Endothelial cell of umbilical vein (primary cell): ENCODE data around the gene C6orf163.

Experiments
- EZH2 ChIP-seq: IDR thresholded peaks from 2 replicates; pipeline ENCODE4 v1.6.1; 2012; ENCODE audit warnings: borderline replicate concordance, low read depth, mild to moderate bottlenecking, moderate library complexity, low read length, inconsistent platforms; ENCODE audit not compliant: severe bottlenecking
- FOS ChIP-seq: IDR thresholded peaks from 2 replicates; pipeline ENCODE4 v1.6.1; 2011; ENCODE audit warnings: mild to moderate bottlenecking, low read length, moderate library complexity, borderline replicate concordance; ENCODE audit not compliant: insufficient read depth
- GATA2 ChIP-seq: IDR thresholded peaks from 2 replicates; pipeline ENCODE4 v1.7.0; 2011; ENCODE audit warnings: low read depth, mild to moderate bottlenecking, moderate library complexity, mixed read lengths, low read length; ENCODE audit not compliant: insufficient read length, insufficient read depth
- JUN ChIP-seq: IDR thresholded peaks from 2 replicates; pipeline ENCODE4 v1.6.1; 2011; ENCODE audit warnings: borderline replicate concordance, low read depth; ENCODE audit not compliant: insufficient read length, insufficient read depth
- MYC ChIP-seq: IDR thresholded peaks from one replicate; pipeline ENCODE4 v1.6.1; 2011; ENCODE audit warnings: mild to moderate bottlenecking, low read depth, low read length
- POLR2A ChIP-seq: IDR thresholded peaks from 2 replicates; pipeline ENCODE4 v1.6.1; 2012; ENCODE audit warnings: low read depth, mild to moderate bottlenecking, control low read depth, low read length
- TF ChIP-seq, protein P1 (sequence below), 2 donors: IDR thresholded peaks; 1 replicate in 1 of 2; 2 replicates in 1 of 2; pipeline ENCODE4 v1.5.1; 2011; ENCODE audit warnings: low read length in 2 of 2, mild to moderate bottlenecking in 2 of 2, moderate library complexity in 2 of 2, control low read depth in 1 of 2, inconsistent platforms in 1 of 2, low read depth in 1 of 2; ENCODE audit not compliant: insufficient read depth in 1 of 2; ENCODE audit errors: extremely low read depth in 1 of 2
- TF ChIP-seq, protein P2 (sequence below): IDR thresholded peaks from 2 replicates; pipeline ENCODE4 v1.6.1; 2011; ENCODE audit not compliant: insufficient read depth, insufficient read length

DNA sequence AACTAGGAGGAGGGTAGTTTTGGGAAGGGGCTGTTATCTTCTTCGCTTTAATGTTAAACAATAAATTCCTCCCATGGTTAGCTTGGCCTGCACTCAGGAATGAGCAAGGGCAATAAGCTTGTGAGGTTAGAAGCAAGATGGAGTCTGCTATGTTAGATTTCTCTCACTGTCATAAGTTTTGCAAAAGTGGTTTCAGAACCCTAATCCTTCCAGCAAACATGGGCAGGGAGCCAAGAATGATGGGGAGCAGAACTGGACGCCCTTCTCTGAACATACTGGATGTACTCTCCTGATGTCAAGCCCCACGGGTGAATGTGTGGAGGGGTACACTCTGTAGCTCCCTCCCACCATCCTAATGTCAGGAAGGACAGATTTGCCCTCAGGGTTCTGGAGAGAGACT, 22.3 kb downstream of the C6orf163 start:
- TF ChIP-seq EZH2 (no peak), GATA2 (no peak), POLR2A (no peak), JUN (no peak), MYC (no peak), FOS (no peak)
- TF ChIP-seq, protein P1, sequence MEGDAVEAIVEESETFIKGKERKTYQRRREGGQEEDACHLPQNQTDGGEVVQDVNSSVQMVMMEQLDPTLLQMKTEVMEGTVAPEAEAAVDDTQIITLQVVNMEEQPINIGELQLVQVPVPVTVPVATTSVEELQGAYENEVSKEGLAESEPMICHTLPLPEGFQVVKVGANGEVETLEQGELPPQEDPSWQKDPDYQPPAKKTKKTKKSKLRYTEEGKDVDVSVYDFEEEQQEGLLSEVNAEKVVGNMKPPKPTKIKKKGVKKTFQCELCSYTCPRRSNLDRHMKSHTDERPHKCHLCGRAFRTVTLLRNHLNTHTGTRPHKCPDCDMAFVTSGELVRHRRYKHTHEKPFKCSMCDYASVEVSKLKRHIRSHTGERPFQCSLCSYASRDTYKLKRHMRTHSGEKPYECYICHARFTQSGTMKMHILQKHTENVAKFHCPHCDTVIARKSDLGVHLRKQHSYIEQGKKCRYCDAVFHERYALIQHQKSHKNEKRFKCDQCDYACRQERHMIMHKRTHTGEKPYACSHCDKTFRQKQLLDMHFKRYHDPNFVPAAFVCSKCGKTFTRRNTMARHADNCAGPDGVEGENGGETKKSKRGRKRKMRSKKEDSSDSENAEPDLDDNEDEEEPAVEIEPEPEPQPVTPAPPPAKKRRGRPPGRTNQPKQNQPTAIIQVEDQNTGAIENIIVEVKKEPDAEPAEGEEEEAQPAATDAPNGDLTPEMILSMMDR (IDR thresholded peaks at IDR 0.05; ENCODE audit: extremely low read depth in 1 of 2, insufficient read depth in 1 of 2, low read depth in 1 of 2, low read length in 2 of 2): no peak
- TF ChIP-seq, protein P2, sequence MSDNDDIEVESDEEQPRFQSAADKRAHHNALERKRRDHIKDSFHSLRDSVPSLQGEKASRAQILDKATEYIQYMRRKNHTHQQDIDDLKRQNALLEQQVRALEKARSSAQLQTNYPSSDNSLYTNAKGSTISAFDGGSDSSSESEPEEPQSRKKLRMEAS: no peak
